ENCODE data around the gene CPT1B. TPM values are rescaled to one million over a fixed set of nuclear protein-coding genes. Genes with fewer than 3 reads are reported as not detected.

Gene CPT1B
- total and polyA plus RNA-seq, 12 donors: 61.2 to 487 (median 398) TPM

- DNase-seq (no peak), ATAC-seq (no peak)
- H3K36me3 ChIP-seq: peaks cover 0 to 74% (median 38%) of the 10 kb centered on the region in 9 donors
- no peak for TF ChIP-seq CTCF (IDR thresholded peaks at IDR 0.05)
- peaks cover 0 to under 1% (median 0%) of the 10 kb centered on the region in 7 donors for H3K27me3 ChIP-seq
- H3K9me3 ChIP-seq: no peaks in the 10 kb centered on the region
- peaks cover 4 to 45% (median 29%) of the 10 kb centered on the region in 9 donors for H3K4me1 ChIP-seq
- H3K4me3 ChIP-seq: peak overlapping the region in 9 of 10 donors; percentile 59 to 86 (median 82)
- WGBS, 2 donors: 79 to 82% methylated on average over 25 of the region's 25 CpGs
- intact Hi-C loops (cut with DNase I): loop anchor here in 3 of 10 donors (2.0 to 10.0 kb wide), 3 partner anchors 15 to 279 kb away; partner anchors contain the start of genes NCAPH2 (in 2 of the 3), CHKB (in 1 of the 3) and TUBGCP6 (in 1 of the 3)
- peak overlapping the region in 5 of 10 donors; percentile 92 to 99 (median 95) for H3K27ac ChIP-seq
Observed at GRCh38 chr22:50523806-50524675, 54.2 kb downstream of the CPT1B start.

GRCh38 chr22:50523458-50523805 is 54.8 kb downstream of the CPT1B start:
- DNase-seq: no peak

GRCh38 chr22:50522806-50523438 is 55.3 kb downstream of the CPT1B start:
- 84 to 87% methylated on average over 22 of the region's 22 CpGs for WGBS, 2 donors
- ATAC-seq (no peak), DNase-seq (no peak)
- Histone ChIP-seq H3K4me3 (no peak overlapping the region), H3K27me3 (no peaks in the 10 kb centered on the region), H3K9me3 (no peaks in the 10 kb centered on the region), H3K4me1 (peaks cover 4 to 34% (median 27%) of the 10 kb centered on the region in 9 donors), H3K27ac (no peak overlapping the region), H3K36me3 (peaks cover 0 to 74% (median 44%) of the 10 kb centered on the region in 9 donors)
- no peak for TF ChIP-seq CTCF (IDR thresholded peaks at IDR 0.05)
- intact Hi-C loops (cut with DNase I): loop anchor here in 2 of 10 donors (5.0 to 10.0 kb wide), 2 partner anchors 59 to 278 kb away; partner anchors contain the start of genes CHKB (in 1 of the 2) and TUBGCP6 (in 1 of the 2)

More at GRCh38 chr22:50523458-50523805, 54.8 kb downstream of the CPT1B start:
- TF ChIP-seq CTCF (IDR thresholded peaks at IDR 0.05): no peak
- Histone ChIP-seq H3K27ac (no peak overlapping the region), H3K4me3 (no peak overlapping the region), H3K36me3 (peaks cover 0 to 74% (median 44%) of the 10 kb centered on the region in 9 donors), H3K4me1 (peaks cover 4 to 39% (median 27%) of the 10 kb centered on the region in 9 donors), H3K9me3 (no peaks in the 10 kb centered on the region), H3K27me3 (no peaks in the 10 kb centered on the region)
- intact Hi-C loops (cut with DNase I): loop anchor here in 2 of 10 donors (5.0 to 10.0 kb wide), 2 partner anchors 59 to 279 kb away; partner anchors contain the start of genes CHKB (in 1 of the 2) and TUBGCP6 (in 1 of the 2)
- WGBS, 2 donors: 91 to 94% methylated on average over 16 of the region's 16 CpGs
- ATAC-seq: no peak

- ATAC-seq (no peak), DNase-seq (no peak)
- no peaks in the 10 kb centered on the region for H3K27me3 ChIP-seq
- peaks cover 0 to 74% (median 44%) of the 10 kb centered on the region in 9 donors for H3K36me3 ChIP-seq
- H3K4me3 ChIP-seq: no peak overlapping the region
- intact Hi-C loops (cut with DNase I): loop anchor here in 2 of 10 donors (5.0 to 10.0 kb wide), 2 partner anchors 60 to 278 kb away; partner anchors contain the start of genes CHKB (in 1 of the 2) and TUBGCP6 (in 1 of the 2)
- peaks cover 4 to 28% (median 26%) of the 10 kb centered on the region in 9 donors for H3K4me1 ChIP-seq
- WGBS, 2 donors: 91 to 92% methylated on average over 15 of the region's 15 CpGs
- no peak overlapping the region for H3K27ac ChIP-seq
- no peaks in the 10 kb centered on the region for H3K9me3 ChIP-seq
- no peak for TF ChIP-seq CTCF (IDR thresholded peaks at IDR 0.05)
Observed at GRCh38 chr22:50522208-50522805, 55.9 kb downstream of the CPT1B start.

All from heart right ventricle (tissue), 16 donors.